H1 (cell line): ENCODE data around the gene HS6ST1. TPM values are rescaled to one million over a fixed set of nuclear protein-coding genes. Genes with fewer than 3 reads are reported as not detected.

Experiments used
- BRCA1 ChIP-seq: IDR thresholded peaks from 2 replicates; pipeline ENCODE4 v1.6.1; 2012; ENCODE audit warnings: low read depth, low read length, improper control_type of control experiment
- EP300 ChIP-seq, 2 experiments: IDR thresholded peaks; 1 replicate in 1 of 2; 2 replicates in 1 of 2; pipeline ENCODE4 v1.6.1; 2011 to 2012; ENCODE audit warnings: low read depth in 2 of 2, low read length in 2 of 2, mild to moderate bottlenecking in 2 of 2, borderline replicate concordance in 1 of 2, inconsistent platforms in 1 of 2, moderate library complexity in 1 of 2
- NANOG ChIP-seq: IDR thresholded peaks from 2 replicates; pipeline ENCODE4 v1.6.1; 2011; ENCODE audit warnings: low read length, low read depth, mild to moderate bottlenecking, inconsistent platforms; ENCODE audit not compliant: insufficient read depth, poor library complexity, severe bottlenecking
- polyA plus RNA-seq, 7 experiments: library from polyadenylated mRNA; depleted of rRNA in 3 of 7; stranded (reverse) in 5 of 7; unstranded in 2 of 7; fragments of >200 nt in 5 of 7; fragments of 200-250 nt in 2 of 7; gene quantifications; 1 replicate in 5 of 7; 2 replicates in 1 of 7; 4 replicates in 1 of 7; pipeline versions ENCODE4 v1.2.1 to v1.2.3, GENCODE V29; 2011 to 2013; ENCODE audit warnings: missing spikeins in 2 of 7, mixed read lengths in 2 of 7
- total RNA-seq: library from RNA; stranded (reverse); fragmentation: NEBNext Ultra II Directional; extraction: Animal tissue kit (Norgen Biotek cat#: 25700); gene quantifications from 2 replicates; pipeline ENCODE4 v1.2.1, GENCODE V29; 2021

The HS6ST1 gene
- total and polyA plus RNA-seq, 2 of the 8 experiments (the other 6 are each of a cell fraction or from before 2014, with no cell fraction given), result 37.4 to 74.6 TPM

GRCh38 chr2:128304715-128305554 is 13.7 kb downstream of the HS6ST1 start (continued):
- TF ChIP-seq BRCA1, result no peak
- no peak for TF ChIP-seq NANOG
- TF ChIP-seq EP300 (IDR thresholded peaks at IDR 0.05; ENCODE audit: borderline replicate concordance in 1 of 2, low read depth in 2 of 2, low read length in 2 of 2), result peak in 1 of 2 experiments; percentile 86; a peak in 1 of 3 replicates
